Transverse colon (tissue), 4 donors: ENCODE measurements around the gene MCF2L2.
"Not testable (repeated sequence)": the region's sequence is repeated elsewhere in the genome, so short reads cannot be mapped to it uniquely, and the experiment has no call there.

Source experiments
- POLR2A ChIP-seq: fragments of 450-650 bp; IDR thresholded peaks from one replicate; pipeline ENCODE4 v1.6.1; 2016; ENCODE audit warnings: antibody characterized with exemption, mild to moderate bottlenecking, moderate library complexity
- POLR2AphosphoS5 ChIP-seq, 3 donors: sonication (generic); formaldehyde crosslinking; IDR thresholded peaks; one replicate each; pipeline ENCODE4 v1.6.1; 2016; ENCODE audit warnings: antibody characterized with exemption in 3 of 3
- TF ChIP-seq, protein P1 (sequence below), 5 experiments: fragments of 200-600 bp in 3 of 5; fragments of 450-650 bp in 2 of 5; sonication (generic) in 3 of 5; IDR thresholded peaks; 1 replicate in 2 of 5; 2 replicates in 3 of 5; pipeline ENCODE4 v1.5.1; 2016 to 2017; ENCODE audit warnings: antibody characterized with exemption in 5 of 5, inconsistent platforms in 3 of 5, mild to moderate bottlenecking in 2 of 5, moderate library complexity in 1 of 5

GRCh38 chr3:183230251-183230650 is 198.2 kb downstream of the MCF2L2 start:
- TF ChIP-seq, protein P1, sequence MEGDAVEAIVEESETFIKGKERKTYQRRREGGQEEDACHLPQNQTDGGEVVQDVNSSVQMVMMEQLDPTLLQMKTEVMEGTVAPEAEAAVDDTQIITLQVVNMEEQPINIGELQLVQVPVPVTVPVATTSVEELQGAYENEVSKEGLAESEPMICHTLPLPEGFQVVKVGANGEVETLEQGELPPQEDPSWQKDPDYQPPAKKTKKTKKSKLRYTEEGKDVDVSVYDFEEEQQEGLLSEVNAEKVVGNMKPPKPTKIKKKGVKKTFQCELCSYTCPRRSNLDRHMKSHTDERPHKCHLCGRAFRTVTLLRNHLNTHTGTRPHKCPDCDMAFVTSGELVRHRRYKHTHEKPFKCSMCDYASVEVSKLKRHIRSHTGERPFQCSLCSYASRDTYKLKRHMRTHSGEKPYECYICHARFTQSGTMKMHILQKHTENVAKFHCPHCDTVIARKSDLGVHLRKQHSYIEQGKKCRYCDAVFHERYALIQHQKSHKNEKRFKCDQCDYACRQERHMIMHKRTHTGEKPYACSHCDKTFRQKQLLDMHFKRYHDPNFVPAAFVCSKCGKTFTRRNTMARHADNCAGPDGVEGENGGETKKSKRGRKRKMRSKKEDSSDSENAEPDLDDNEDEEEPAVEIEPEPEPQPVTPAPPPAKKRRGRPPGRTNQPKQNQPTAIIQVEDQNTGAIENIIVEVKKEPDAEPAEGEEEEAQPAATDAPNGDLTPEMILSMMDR (IDR thresholded peaks at IDR 0.05), result not testable (repeated sequence)
- TF ChIP-seq POLR2AphosphoS5 (IDR thresholded peaks at IDR 0.05); POLR2A: not testable (repeated sequence)
